AG04450 (cell line): ENCODE measurements around the gene LLGL2. TPM values are rescaled to one million over a fixed set of nuclear protein-coding genes. Genes with fewer than 3 reads are reported as not detected.

Experiments
- CTCF ChIA-PET: fragments of 300-600, 350-600 bp; formaldehyde crosslinking; extraction: SDS; loops from one replicate; lab custom pipeline; 2022; ENCODE audit warnings: antibody characterized with exemption, inconsistent platforms; lab: Charles Lee
- POLR2A ChIA-PET: fragments of 350-600 bp; formaldehyde crosslinking; extraction: SDS; loops from one replicate; lab custom pipeline; 2021; ENCODE audit warnings: antibody characterized with exemption, inconsistent platforms; lab: Yijun Ruan, JAX
- DNase-seq: peaks from one replicate; pipeline ENCODE4 v3.0.0-alpha.2; 2011; ENCODE audit warnings: low read depth, low spot score
- H3K27ac ChIP-seq: one replicate; pipeline ENCODE4 v1.5.1; 2012; ENCODE audit warnings: low read depth, low read length, control low read depth
- H3K27me3 ChIP-seq: one replicate; pipeline ENCODE4 v1.6.0; 2012; ENCODE audit warnings: low read length; ENCODE audit not compliant: control insufficient read depth, insufficient read depth
- H3K4me3 ChIP-seq: 2 replicates; pipeline ENCODE4 v1.5.1; 2011; ENCODE audit warnings: mild to moderate bottlenecking, low read depth, low read length, control low read depth
- H3K9me3 ChIP-seq: 2 replicates; pipeline ENCODE4 v1.5.1; 2012; ENCODE audit warnings: low read length; ENCODE audit not compliant: control insufficient read depth, insufficient read depth
- polyA plus RNA-seq: library from polyadenylated mRNA; depleted of rRNA; stranded (reverse); fragments of >200 nt; gene quantifications from 2 replicates; pipeline ENCODE4 v1.2.3, GENCODE V29; 2011
- TF ChIP-seq, protein P1 (sequence below): IDR thresholded peaks from 2 replicates; pipeline ENCODE4 v1.5.1; 2011; ENCODE audit warnings: low read depth, low read length, control low read depth, inconsistent platforms

LLGL2 gene
- polyA plus RNA-seq, 1 experiment: 0.24 TPM

DNA sequence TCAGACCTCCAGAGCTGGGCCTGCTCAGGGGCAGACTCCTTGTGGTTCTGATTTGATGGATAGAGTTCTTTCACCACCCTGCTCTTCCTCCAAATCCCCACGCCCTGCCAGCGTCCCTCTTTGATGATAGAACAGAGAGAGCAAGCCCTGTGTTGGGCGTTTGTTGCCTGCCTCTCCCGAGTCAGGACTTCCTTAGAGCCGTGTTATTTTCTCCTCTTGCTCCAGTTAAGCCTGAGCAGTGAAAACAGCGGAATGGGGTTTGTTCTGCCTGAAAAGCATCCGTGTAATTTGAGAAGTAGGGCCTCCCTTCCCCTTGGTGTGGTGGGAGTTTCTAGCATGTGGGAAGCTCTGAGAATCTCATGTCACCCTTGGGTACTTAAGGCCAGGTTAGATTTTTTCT is 47.0 kb upstream of the LLGL2 start:
- ChIA-PET POLR2A (no interaction called here), CTCF (interaction anchor here (0.9 kb wide), 2 partner anchors 38 to 272 kb away, joined by 6 to 7 read pairs; partner anchors contain the start of gene TSEN54)
- Histone ChIP-seq H3K9me3 (no peaks in the 10 kb centered on the region), H3K27ac (no peak overlapping the region), H3K4me3 (no peak overlapping the region), H3K27me3 (no peaks in the 10 kb centered on the region)
- DNase-seq: no peak
- TF ChIP-seq, protein P1, sequence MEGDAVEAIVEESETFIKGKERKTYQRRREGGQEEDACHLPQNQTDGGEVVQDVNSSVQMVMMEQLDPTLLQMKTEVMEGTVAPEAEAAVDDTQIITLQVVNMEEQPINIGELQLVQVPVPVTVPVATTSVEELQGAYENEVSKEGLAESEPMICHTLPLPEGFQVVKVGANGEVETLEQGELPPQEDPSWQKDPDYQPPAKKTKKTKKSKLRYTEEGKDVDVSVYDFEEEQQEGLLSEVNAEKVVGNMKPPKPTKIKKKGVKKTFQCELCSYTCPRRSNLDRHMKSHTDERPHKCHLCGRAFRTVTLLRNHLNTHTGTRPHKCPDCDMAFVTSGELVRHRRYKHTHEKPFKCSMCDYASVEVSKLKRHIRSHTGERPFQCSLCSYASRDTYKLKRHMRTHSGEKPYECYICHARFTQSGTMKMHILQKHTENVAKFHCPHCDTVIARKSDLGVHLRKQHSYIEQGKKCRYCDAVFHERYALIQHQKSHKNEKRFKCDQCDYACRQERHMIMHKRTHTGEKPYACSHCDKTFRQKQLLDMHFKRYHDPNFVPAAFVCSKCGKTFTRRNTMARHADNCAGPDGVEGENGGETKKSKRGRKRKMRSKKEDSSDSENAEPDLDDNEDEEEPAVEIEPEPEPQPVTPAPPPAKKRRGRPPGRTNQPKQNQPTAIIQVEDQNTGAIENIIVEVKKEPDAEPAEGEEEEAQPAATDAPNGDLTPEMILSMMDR: no peak

DNA sequence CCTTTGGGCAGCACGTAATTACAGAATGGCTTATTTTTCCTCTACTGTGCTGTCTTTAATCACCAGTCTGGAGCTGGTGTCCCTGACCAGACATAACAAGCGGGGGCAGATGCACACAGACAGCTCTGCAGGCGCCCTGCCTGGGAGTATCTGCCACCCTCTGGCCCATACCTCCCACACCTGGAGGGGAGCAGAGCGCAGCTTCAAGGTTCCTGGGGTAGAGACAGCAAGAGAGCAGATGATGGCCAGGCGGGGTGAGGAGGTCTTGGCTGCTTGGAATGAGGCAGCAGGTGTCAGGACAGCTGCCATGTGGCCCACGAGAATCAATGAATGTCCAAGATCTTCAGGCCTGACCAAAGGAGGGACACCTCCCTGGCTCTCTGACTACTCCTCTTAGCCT is 45.2 kb upstream of the LLGL2 start:
- no peak overlapping the region for H3K4me3 ChIP-seq
- CTCF ChIA-PET: interaction anchor here (1.1 kb wide), 2 partner anchors 36 to 210 kb away, joined by 3 read pairs; partner anchors contain the start of genes MIF4GD and TSEN54
- no peaks in the 10 kb centered on the region for H3K27me3 ChIP-seq
- no peaks in the 10 kb centered on the region for H3K9me3 ChIP-seq
- POLR2A ChIA-PET: no interaction called here
- TF ChIP-seq, protein P1: no peak
- H3K27ac ChIP-seq: no peak overlapping the region
- no peak for DNase-seq

DNA sequence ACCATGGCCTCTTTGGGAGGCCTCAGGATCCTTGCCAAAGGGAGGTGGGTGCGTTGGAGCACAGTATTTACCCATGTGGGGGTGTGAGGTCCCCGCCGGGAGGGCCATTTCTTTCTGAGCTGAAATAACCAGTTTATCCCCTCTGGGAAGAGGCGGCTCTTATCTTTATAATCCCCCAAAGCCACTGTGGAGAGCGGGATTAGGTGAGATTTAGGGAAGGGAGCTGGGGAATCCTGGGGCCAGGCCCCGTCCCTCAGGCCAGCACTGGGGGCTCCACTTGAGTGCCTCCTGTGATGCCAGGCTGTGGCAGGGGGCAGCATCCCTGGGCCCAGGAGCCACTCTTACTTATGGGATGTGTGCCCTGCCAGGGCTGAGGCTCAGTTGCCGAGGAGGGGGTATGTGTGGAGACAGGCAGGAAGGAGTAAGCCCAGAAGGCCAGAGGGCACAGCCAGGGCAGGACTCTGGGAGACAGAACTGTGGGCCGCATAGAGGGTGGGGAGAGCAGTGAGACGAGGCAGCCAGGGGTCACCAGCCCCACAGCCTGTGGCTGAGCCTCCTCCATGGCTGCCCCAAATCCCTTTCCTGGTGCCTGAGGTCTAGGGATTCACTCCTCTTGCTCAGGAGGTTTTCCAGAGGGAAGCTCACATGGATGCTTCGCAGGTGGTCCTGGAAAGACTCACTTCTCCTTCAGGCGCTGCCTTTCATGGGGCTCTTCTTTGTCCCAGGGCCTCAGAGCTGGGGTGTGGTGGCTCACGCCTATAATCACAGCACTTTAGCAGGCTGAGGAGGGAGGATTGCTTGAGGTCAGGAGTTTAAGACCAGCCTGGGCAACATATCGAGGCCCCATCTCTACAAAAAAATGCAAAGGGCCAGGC is 44.1 kb upstream of the LLGL2 start:
- H3K9me3 ChIP-seq: no peaks in the 10 kb centered on the region

DNA sequence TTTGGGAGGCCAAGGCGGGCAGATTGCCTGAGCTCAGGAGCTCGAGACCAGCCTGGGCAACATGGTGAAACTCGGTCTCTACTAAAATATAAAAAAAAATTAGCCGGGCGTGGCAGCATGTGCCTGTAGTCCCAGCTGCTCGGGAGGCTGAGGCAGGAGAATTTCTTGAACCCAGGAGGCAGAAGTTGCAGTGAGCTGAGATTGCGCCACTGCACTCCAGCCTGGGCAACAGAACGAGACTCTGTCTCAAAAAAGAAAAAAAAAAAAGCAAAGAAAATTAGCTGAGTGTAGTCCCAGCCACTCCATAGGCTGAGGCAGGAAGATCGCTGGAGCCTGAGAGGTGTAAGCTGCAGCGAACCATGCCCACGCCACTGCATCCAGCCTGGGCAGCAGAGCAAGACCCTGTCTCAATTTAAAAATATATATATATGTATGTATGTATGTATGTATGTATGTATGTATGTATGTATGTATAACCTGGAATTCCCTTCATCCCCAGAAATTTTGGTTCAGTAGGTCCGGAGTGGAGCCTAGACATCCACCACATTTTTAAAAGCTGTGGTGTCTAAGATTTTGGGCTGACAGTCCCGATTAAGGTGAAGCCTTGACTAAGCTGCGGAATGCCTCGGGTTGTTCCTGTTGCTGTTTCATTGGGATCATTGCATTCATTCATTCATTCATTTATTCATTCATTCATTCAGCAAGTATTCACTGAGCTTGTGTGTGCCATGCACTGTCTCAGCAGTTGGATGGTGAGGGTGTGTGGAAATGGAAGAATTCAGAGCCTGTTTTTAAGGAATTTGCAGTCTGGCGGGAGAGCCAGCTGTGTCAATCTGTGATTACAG is 43.2 kb upstream of the LLGL2 start:
- POLR2A ChIA-PET: interaction anchor here (0.5 kb wide), 1 partner anchor 266 kb away, joined by 3 read pairs; no protein-coding TSS in a partner anchor
- Histone ChIP-seq H3K4me3 (no peak overlapping the region), H3K9me3 (no peaks in the 10 kb centered on the region), H3K27ac (no peak overlapping the region), H3K27me3 (no peaks in the 10 kb centered on the region)
- CTCF ChIA-PET: interaction anchor here (1.0 to 1.1 kb wide), 2 partner anchors 151 to 152 kb away, joined by 3 to 4 read pairs; partner anchors contain the start of gene SMIM5
- no peak for DNase-seq
- TF ChIP-seq, protein P1: no peak

More for the DNA sequence above, 44.1 kb upstream of the LLGL2 start:
- no peak overlapping the region for H3K4me3 ChIP-seq
- no peak overlapping the region for H3K27ac ChIP-seq
- TF ChIP-seq, protein P1: no peak
- ChIA-PET CTCF (interaction anchor here (0.6 to 1.0 kb wide), 2 partner anchors 153 to 265 kb away, joined by 4 to 13 read pairs; no protein-coding TSS in a partner anchor), POLR2A (no interaction called here)
- DNase-seq: no peak
- no peaks in the 10 kb centered on the region for H3K27me3 ChIP-seq
